Astrocyte of the hippocampus (primary cell): ENCODE results near the gene CACNA1D.
A peak's percentile ranks its signal among the peaks of the same experiment; 100 is the strongest.

Experiments used
- DNase-seq: peaks from one replicate; pipeline ENCODE4 v3.0.0; 2011; ENCODE audit warnings: low read depth, low spot score

CACNA1D gene

GRCh38 chr3:53711387-53711786, 217.0 kb downstream of the CACNA1D start:
- DNase-seq, result no peak

DNA sequence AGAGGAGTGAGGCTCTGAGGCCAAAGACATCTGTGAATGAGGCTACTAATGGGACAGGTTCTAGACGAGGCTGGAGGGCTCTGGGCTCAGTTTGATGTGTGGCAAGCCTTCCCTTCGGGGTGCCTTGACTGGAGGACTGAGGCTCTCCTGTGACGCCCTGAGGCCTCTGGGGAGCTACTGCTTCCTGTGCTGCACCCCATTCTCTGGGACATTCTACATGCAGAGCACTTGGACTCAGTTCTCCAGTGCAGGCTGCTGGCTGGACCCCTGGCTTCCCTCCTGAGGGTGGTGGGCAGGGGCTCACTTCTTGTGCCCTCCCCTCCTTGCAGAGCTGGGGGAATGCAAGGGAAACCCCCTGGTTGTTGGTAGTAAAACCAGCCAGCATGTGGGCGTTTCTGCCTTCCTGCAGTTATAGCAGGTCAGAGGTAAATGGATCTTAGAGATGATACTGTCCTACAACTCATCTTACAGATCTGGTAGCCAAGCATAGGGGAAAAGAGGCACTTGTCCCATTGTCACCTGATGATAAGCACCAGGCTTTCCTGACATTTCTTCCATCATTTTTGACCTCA, 218.5 kb downstream of the CACNA1D start:
- DNase-seq, result no peak

DNA sequence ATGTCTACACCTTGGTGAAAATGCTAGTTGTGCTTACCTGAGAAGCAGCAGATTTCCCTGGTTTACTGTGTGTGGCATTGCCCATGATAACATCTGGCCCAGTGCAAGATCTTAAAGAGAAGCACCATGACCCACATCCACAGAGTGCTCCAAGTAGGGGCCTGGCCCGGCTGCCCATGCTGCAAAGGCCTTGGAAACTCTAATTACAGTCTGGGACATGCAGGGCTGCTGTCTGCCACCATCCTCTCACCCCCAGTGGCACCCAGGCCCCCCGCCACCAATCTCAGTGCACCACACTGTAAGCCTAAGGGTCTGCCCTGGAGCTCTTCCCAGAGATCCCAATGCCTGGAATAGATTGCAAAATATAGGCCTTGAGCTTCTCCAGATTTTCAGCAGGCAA, 219.2 kb downstream of the CACNA1D start:
- no peak for DNase-seq

DNA sequence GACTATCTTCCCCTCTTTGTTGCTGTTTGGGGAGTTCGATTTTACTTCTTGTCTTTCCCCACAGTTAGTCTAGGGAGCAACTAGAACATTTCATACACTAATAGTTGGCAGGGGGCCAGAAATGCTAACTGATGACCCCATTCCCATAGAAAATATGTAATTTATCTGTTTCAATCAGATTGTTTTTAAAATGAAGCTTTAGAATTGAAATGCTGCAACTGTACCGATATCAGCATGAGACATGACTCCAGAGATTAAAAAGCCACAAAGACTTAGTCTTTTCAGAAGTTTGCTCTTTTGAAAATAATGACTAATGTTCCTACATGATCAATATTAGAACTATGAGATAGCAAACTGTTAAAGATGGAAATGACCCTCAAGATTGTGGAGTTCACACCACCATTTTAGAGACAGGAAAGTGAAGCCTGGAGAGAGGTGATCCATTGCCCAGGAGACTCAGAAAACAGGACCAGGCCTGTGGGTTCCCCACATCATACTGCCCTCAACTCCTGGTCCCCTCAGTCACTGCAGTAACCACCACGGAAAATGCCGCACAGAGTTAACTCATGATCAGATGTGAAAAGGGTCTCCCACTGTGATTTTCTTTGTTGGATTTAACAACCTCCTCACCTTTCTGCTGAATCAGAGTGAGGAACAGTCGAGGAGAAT, 221.5 kb downstream of the CACNA1D start:
- DNase-seq, result peak; percentile 37

DNA sequence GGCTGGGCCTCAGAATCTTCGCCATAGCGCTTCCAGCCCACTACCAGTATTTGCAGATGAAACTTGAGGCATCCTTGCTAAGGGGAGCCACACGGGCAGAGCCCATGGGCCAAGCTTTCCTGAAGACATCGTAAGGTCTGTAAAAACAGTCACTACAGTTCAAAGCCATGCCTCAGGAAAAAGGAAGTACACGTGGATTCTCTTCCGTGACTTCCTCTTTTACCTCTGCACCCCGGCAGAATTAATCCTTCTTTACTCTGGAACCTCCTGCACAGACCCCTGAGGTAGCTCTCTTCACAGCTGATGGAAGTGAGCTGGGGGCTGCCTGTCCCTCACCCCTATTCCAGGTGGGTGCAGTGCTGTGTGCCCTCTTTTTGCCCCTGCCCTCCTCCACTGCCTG, 222.6 kb downstream of the CACNA1D start:
- no peak for DNase-seq

- no peak for DNase-seq
These were observed 224.1 kb downstream of the CACNA1D start for GRCh38 chr3:53718462-53718861.

- peak; percentile 35 for DNase-seq
These were observed 225.4 kb downstream of the CACNA1D start for GRCh38 chr3:53719796-53720195.

GRCh38 chr3:53721187-53722119, 227.0 kb downstream of the CACNA1D start:
- peak; percentile 49 for DNase-seq

DNA sequence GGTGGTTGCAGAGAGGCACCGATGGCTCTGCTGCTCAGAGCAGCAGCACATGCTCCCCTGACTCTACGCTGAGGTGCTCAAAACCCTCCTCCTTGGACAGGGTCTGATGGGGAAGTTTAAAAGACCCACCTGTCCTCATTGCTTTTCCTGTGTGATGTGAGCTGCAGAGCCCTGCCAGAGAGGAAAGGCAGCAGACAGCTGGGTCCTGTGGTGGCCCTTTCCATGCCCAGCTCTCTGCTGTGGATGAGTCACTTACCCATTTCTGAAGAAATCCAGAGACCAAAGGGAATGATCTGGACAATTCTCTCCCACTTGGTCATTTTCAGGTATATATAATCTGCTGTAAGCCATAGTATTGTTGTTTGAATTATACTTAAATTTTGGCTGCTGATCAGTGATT, 230.2 kb downstream of the CACNA1D start:
- peak; percentile 14 for DNase-seq

DNA sequence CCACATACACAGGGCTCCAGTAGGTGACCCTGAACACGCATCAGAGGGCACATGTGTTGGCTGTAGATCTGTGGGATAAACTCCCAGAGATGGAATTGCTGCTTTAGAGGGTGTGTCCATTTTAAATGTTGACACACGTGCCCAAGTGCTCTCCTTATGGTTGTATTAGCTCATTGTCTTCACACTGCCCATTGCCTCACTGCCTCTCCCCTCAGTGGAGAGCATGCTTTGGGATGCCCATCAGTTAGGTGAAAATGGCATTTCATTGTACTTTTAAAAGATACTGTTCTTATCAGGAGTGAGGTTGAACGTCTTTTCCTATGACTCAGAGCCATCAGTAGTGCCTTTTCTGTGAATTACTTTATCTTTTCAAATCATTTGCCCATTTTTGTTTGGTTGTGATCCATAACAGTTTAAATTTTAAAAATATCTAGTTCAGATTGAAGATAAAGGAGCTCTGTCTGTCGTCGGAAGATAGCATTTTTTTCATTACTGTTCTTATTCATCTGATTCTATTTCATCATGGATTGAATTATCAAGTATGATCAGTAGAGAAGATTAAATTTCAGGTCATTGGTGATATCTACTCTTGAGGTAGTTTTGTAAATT, 231.1 kb downstream of the CACNA1D start:
- DNase-seq, result no peak

- no peak for DNase-seq
These were observed 232.2 kb downstream of the CACNA1D start for GRCh38 chr3:53726643-53727042.

- DNase-seq, result peak; percentile 7
These were observed 234.2 kb downstream of the CACNA1D start for GRCh38 chr3:53728606-53729005.

GRCh38 chr3:53729159-53729558, 234.7 kb downstream of the CACNA1D start:
- DNase-seq, result no peak

DNA sequence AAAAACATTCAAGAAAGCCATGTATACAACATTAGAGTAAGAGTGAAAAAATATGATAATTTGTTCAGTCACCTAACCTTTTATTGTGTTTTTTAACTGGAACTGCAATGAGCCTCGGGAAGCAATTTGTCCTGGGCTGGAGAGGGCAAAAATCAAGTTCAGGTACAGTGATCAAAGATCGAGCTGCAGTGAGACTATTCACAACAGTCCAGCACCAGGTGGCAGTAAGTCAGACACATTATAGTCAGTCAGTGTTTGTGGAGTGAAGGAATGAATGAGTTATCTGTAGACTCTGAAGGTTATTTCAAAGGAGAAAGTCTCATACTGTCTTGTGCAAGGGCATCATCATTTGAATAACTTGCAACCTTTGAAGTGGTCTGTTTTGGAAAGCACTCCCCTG, 235.2 kb downstream of the CACNA1D start:
- no peak for DNase-seq

DNA sequence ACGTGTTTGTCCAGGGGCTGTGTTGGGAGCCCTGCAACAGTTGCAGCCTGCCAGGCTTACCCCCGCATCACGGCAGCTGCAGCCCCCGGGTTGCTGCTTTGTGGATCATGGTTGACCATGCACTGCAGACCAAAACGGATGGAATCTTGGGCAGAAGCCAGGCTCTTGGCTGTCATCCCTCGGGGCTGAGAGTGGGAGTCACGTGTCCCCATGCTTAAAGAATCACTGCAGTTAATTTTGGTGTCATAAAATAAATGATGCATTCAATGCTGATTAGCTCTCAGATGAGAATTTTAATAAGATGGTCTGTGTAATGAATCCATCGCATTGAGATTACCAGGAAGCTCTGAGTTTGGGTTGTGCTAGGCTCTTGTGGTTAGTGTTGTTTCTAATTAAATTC, 236.2 kb downstream of the CACNA1D start:
- DNase-seq, result peak; percentile 83

GRCh38 chr3:53731934-53732624, 237.7 kb downstream of the CACNA1D start:
- DNase-seq, result no peak

- no peak for DNase-seq
These were observed 239.0 kb downstream of the CACNA1D start for GRCh38 chr3:53733446-53733845.

- peak; percentile 19 for DNase-seq
These were observed 245.6 kb downstream of the CACNA1D start for GRCh38 chr3:53739966-53740365.

DNA sequence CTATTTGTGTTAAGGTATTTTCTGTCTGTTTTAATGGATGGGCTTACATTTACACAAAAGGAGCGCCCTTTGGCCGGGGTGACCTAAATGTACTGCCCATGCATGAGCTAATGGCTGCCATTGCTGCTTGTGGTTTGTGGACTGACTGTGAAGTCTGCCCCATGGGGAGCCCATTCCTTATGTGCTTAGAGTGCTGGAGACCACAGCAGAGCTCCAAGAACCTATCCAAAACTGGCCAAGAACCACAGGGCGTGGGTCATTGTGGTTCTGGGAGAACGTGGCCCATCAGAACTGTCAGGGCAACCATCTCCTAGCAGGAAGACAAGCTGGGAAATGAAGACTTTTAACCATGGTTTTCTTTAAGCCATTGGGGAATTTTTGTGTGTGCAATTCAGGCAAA, 246.5 kb downstream of the CACNA1D start:
- DNase-seq, result peak; percentile 72

- no peak for DNase-seq
These were observed 249.9 kb downstream of the CACNA1D start for GRCh38 chr3:53744351-53744750.

GRCh38 chr3:53747559-53747958, 253.1 kb downstream of the CACNA1D start:
- no peak for DNase-seq
